GM11168 (cell line): ENCODE measurements around the gene COPZ1.

Source experiments
- in situ Hi-C: fragments of 300-500 bp; cut with MboI; formaldehyde crosslinking; loops from one replicate; pipeline ENCODE4 v1.12.0; 2022; ENCODE audit warnings: low sequenced_read_pairs; ENCODE audit not compliant: unreplicated experiment

Gene COPZ1

GRCh38 chr12:54390668-54391551 is 66.0 kb downstream of the COPZ1 start:
- in situ Hi-C loops = no loop called here

DNA sequence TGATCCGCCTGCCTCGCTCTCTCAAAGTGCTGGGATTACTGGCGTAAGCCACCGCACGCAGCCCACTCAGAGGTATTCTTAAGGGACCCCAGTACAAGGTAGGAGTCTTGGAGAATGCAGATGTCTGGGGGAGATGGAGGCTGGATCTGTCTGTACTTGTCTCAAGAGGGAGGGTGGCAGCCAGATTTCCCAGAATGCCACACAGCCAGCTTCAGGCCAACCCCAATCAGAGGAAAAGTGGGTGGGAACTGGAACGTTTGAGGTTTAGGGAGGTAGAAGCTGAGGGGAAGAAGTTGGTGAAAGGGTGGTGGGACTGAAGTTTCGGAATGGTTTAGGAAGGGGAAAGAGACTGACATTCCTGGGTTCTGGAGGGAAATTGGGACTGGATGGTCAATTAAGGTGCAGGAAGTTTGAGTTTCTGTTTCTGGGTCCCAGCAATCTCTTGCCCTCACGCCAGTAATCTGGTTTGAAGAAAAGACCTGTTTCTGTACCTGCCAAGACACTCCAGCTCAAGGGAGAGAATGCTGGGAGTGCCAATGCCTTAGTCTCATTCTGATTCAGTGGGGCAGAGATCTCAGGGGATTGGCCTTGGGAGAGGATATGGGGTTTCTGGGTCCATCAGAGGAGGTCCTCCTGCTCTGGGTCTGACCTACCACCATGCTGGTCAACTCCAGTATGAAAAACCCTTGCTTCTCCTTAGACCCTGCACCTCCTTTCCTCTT is 67.7 kb downstream of the COPZ1 start:
- in situ Hi-C loops = no loop called here

DNA sequence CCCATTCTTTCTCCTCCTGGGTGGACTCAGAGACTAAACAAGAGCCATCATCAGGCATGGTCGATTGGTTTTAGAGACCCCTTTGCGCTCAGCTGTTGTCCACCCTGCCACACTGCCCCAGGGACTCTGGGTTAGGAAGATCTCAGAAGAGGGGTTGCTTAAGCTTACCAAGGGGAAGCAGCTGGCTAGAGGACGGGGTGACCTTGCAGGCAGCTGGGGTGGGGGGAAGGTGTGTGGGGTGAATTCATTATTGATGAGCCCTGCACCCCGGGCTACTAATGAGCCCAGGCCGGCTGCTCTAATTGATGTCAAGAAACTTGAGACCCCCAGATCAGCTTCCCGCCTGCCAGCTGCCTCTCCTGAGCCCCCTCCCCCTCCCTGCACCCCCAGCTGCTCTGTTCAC is 68.3 kb downstream of the COPZ1 start:
- in situ Hi-C loops = no loop called here

GRCh38 chr12:54393743-54394142 is 68.8 kb downstream of the COPZ1 start:
- in situ Hi-C loops = no loop called here

- in situ Hi-C loops = no loop called here
Observed at GRCh38 chr12:54394281-54394719, 69.4 kb downstream of the COPZ1 start.

DNA sequence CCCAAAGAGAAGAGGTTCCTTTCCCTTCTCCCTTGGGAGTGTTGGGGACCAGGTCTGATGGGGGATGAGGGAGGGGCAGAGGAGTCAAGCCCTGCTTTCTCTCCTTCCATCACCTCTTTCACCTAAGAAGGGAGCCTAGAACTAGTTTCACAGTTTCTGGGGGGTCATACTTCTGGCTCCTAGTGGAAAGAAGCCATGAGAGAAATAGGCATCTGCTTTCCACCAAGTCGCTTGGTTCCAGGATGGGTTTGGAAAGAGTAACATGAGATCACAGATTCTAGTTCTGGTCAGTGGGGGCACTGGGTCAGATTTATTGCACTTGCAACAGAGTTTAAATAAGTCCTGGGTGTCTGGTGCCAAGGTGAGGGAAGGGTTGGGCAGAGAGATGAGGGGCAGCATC is 70.1 kb downstream of the COPZ1 start:
- in situ Hi-C loops = no loop called here

GRCh38 chr12:54395545-54395944 is 70.6 kb downstream of the COPZ1 start:
- in situ Hi-C loops = no loop called here

DNA sequence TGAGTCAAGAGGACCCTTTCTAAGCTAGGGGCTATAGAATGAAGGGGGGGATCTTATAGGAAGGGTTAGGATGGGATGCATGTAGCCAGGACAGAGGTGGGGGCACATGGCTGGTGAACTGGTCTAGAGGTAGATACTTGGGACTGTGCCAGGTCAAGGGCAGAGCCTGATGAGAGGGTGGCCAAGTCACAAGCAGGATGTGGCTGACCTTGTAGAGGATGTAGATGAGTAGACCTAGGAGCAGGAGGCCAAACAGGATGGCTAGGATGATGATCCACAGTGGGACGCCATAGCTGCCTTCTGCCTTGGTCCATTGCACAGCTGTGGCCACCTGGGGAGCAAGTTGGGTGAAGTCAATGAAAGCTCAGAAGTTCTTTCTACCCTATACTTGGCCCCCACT is 72.2 kb downstream of the COPZ1 start:
- in situ Hi-C loops = no loop called here

DNA sequence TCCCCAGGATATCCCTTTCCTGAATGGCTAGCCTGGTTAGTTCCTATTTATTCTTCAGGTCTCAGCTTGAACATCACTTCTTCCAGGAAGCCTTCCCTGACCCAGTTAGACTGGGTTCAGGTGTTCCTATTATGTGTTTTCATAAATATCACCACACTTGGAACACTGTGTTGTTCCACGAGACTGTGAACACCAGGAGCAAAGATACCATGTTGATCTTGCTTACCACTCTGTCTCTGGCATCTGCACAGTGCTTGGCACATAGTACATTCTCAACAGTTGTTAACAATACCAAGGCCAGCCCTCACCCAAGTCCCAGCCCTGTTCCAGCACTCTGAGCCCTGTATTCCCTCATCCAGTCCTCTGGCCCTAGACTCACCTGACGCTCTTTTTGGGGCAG is 73.3 kb downstream of the COPZ1 start:
- in situ Hi-C loops = no loop called here

GRCh38 chr12:54398995-54399793 is 74.3 kb downstream of the COPZ1 start:
- in situ Hi-C loops = no loop called here

DNA sequence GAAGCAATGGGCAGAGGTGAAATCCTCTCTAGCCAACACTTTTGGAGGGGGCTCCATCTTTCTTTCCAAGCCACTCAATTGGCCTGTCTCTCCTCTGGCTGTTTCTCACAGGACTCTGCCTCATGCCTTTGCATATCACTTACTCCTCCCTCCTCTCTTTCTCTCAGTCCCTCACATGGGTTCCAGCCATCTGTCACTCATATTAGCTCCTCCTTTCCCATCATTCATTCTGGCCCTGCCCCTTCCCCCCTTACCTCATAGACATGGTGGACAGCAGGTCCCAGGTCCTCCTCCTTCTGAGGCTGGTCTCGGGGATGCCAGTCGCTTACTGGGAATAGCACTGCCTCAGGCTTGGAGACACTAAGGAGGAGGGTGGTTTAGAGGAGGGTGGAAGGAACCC is 76.2 kb downstream of the COPZ1 start:
- in situ Hi-C loops = loop anchor here (5.0 kb wide), 1 partner anchor 36 kb away; no protein-coding TSS in a partner anchor
